Peyer's patch (tissue), 4 donors: ENCODE measurements around the gene PTPRM.

Experiments used
- CTCF ChIP-seq, 6 experiments: fragments of 450-650 bp in 4 of 6; fragments of 200-600 bp in 2 of 6; sonication (generic) in 1 of 6; IDR thresholded peaks; one replicate each; pipeline ENCODE4 v1.5.1; 2017 to 2019; ENCODE audit warnings: antibody characterized with exemption in 6 of 6, mild to moderate bottlenecking in 3 of 6, moderate library complexity in 1 of 6
- POLR2A ChIP-seq, 2 donors: fragments of 450-650 bp; IDR thresholded peaks; one replicate each; pipeline ENCODE4 v1.5.1; 2017; ENCODE audit warnings: antibody characterized with exemption in 2 of 2, mild to moderate bottlenecking in 2 of 2, moderate library complexity in 2 of 2

DNA sequence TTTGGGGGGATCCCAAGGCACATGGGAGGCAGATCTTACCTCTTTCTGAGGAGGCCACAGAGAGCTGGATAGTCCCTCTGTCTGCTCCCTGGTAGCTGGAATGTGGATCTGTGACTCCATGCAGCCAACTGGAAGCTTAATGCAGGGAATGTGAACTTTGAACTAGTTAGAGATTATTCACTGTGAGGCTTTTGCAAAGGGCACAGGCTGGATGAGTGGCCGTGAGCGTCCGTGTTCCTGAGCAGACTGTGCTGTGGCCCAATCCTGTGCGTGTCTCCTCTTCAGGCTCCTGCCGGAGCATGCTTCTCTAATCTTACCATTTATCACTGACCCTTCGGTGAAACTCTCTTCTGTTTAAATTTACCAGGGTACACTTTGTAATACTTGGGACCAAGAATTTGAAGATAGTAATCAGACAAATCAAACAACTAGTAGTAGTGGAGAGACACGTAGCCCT, 187.6 kb downstream of the PTPRM start:
- TF ChIP-seq CTCF (IDR thresholded peaks at IDR 0.05) (no peak), POLR2A (IDR thresholded peaks at IDR 0.05) (no peak)
